SH-SY5Y (cell line): ENCODE results near the gene RAB8B.

ENCODE experiments used
- GATA2 ChIP-seq: IDR thresholded peaks from 2 replicates; pipeline ENCODE4 v1.6.1; 2011; ENCODE audit warnings: mild to moderate bottlenecking, low read depth, low read length
- GATA3 ChIP-seq: IDR thresholded peaks from 2 replicates; pipeline ENCODE4 v1.6.1; 2011; ENCODE audit warnings: low read depth, mild to moderate bottlenecking, low read length, moderate library complexity

DNA sequence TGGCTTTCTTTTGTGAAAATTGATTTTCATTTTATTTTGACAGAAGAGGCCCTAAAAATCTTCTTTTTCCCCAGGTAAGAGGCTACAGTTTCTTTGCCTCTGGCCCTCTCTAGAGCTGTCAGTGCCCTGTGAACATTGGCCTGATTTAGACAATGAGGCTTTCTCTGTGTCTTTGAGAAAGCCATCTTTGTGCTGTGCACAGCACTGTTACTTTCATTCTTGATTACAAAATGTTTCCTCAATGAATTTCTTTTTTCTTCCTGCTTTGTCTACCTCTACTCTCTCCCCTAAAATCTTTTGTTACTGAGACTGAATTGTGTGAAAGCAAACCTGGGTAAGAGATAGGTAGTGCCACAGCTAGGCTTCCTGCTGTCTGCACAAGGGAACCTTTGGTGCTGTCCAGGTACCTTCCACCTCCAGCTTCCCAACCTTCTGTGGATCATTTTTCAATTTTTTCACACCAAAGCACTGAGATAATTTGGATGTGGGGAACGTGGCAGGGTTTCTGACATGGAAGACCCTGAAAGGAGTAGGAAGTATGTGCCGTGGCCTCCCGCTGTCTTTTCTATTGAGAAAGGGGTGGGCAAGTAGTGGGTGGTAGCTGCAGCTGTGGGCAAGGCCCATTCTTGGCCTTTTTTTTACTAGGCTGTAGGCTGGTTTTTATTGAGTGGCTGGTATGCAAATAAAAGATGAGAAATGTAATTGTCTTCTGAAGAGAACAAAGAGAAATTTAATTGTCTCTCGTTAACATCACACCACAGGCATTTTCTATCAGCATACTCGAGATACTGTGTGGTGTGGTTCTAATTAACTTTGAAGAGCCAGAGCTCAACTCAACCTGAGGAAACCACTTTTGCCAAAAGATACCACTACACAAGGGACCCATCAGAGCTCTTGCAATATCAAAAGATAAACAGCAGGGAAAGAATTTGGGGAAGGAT, 21.0 kb downstream of the RAB8B start:
- TF ChIP-seq GATA3, result no peak
- TF ChIP-seq GATA2, result no peak
